Brain microvascular endothelial cell (primary cell): Measurements from ENCODE around the gene GJB1.
"Not testable (repeated sequence)": the region's sequence is repeated elsewhere in the genome, so short reads cannot be mapped to it uniquely, and the experiment has no call there.

Experiments
- DNase-seq: peaks from one replicate; pipeline ENCODE4 v3.0.0-alpha.2; 2020
- H3K27ac ChIP-seq: fragments of 250-450 bp; sonication (Bioruptor Pico); 2 replicates; pipeline ENCODE4 v1.5.1; 2020; ENCODE audit warnings: mild to moderate bottlenecking, moderate library complexity
- H3K27me3 ChIP-seq: fragments of 250-450 bp; sonication (Bioruptor Pico); replicated peaks from 2 replicates; pipeline ENCODE4 v1.5.1; 2020; ENCODE audit warnings: mild to moderate bottlenecking
- H3K36me3 ChIP-seq: fragments of 250-450 bp; sonication (Bioruptor Pico); replicated peaks from 2 replicates; pipeline ENCODE4 v1.5.1; 2020; ENCODE audit warnings: mild to moderate bottlenecking
- H3K4me3 ChIP-seq: 2 replicates; pipeline ENCODE4 v1.5.1; 2011; ENCODE audit warnings: low read depth, mild to moderate bottlenecking, control low read depth, low read length, moderate library complexity
- in situ Hi-C: cut with HindIII; loops from 2 replicates; pipeline ENCODE4 v1.10.0; 2017; ENCODE audit warnings: low sequenced_read_pairs, low pct_ligation_motif_present
- TF ChIP-seq, protein P1 (sequence below): IDR thresholded peaks from 2 replicates; pipeline ENCODE4 v1.5.1; 2011; ENCODE audit warnings: low read depth, mild to moderate bottlenecking, moderate library complexity, low read length, control low read depth, inconsistent platforms; ENCODE audit errors: missing control alignments

Gene GJB1

GRCh38 chrX:71222929-71223328 is at the start of gene GJB1:
GJB1 (plus strand) TSS chrX:71223224; CDS start chrX:71223708, 484 bp downstream.
- Histone ChIP-seq H3K27ac (no peak within 1 kb of the TSS), H3K4me3 (no peak within 1 kb of the TSS), H3K27me3 (no peaks in the 10 kb centered on the region), H3K36me3 (no peaks in the 10 kb centered on the region)
- no peak for DNase-seq
- TF ChIP-seq, protein P1, sequence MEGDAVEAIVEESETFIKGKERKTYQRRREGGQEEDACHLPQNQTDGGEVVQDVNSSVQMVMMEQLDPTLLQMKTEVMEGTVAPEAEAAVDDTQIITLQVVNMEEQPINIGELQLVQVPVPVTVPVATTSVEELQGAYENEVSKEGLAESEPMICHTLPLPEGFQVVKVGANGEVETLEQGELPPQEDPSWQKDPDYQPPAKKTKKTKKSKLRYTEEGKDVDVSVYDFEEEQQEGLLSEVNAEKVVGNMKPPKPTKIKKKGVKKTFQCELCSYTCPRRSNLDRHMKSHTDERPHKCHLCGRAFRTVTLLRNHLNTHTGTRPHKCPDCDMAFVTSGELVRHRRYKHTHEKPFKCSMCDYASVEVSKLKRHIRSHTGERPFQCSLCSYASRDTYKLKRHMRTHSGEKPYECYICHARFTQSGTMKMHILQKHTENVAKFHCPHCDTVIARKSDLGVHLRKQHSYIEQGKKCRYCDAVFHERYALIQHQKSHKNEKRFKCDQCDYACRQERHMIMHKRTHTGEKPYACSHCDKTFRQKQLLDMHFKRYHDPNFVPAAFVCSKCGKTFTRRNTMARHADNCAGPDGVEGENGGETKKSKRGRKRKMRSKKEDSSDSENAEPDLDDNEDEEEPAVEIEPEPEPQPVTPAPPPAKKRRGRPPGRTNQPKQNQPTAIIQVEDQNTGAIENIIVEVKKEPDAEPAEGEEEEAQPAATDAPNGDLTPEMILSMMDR = no peak
- in situ Hi-C loops = no loop called here

GRCh38 chrX:71173440-71173839 is 49.6 kb upstream of the GJB1 start:
- in situ Hi-C loops = no loop called here
- no peak overlapping the region for H3K4me3 ChIP-seq
- no peaks in the 10 kb centered on the region for H3K27me3 ChIP-seq
- TF ChIP-seq, protein P1 = no peak
- DNase-seq = no peak
- no peaks in the 10 kb centered on the region for H3K36me3 ChIP-seq
- H3K27ac ChIP-seq = no peak overlapping the region

GRCh38 chrX:71174795-71175194 is 48.2 kb upstream of the GJB1 start:
- in situ Hi-C loops = no loop called here
- no peak overlapping the region for H3K4me3 ChIP-seq
- no peaks in the 10 kb centered on the region for H3K27me3 ChIP-seq
- H3K36me3 ChIP-seq = no peaks in the 10 kb centered on the region
- H3K27ac ChIP-seq = no peak overlapping the region
- TF ChIP-seq, protein P1 = no peak
- DNase-seq = no peak

DNA sequence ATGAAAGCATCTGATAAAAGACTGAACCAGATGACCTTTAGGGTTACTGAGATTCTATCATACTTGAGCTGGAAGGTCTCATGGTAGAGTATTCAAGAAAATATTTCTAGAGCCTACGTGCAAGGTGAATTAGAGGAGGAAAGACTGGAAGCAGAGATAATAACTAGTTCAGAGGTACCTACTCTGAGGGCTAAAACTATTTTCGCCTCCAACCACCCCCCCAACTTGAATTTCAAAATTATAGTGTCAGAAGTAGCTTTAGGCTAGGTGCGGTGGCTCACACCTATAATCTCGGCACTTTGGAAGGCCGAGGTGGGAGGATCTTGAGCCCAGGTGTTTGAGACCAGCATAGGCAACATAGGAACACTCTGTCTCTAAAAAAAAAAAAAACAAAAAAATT is 47.5 kb upstream of the GJB1 start:
- H3K27ac ChIP-seq = no peak overlapping the region
- TF ChIP-seq, protein P1 = no peak
- in situ Hi-C loops = no loop called here

GRCh38 chrX:71177327-71177726 is 45.7 kb upstream of the GJB1 start:
- H3K27ac ChIP-seq = no peak overlapping the region
- no peaks in the 10 kb centered on the region for H3K27me3 ChIP-seq
- no peak overlapping the region for H3K4me3 ChIP-seq
- TF ChIP-seq, protein P1 = no peak
- in situ Hi-C loops = no loop called here
- H3K36me3 ChIP-seq = no peaks in the 10 kb centered on the region
- DNase-seq = no peak

More for the DNA sequence above, 47.5 kb upstream of the GJB1 start:
- H3K4me3 ChIP-seq = no peak overlapping the region
- H3K27me3 ChIP-seq = no peaks in the 10 kb centered on the region
- no peak for DNase-seq
- no peaks in the 10 kb centered on the region for H3K36me3 ChIP-seq

DNA sequence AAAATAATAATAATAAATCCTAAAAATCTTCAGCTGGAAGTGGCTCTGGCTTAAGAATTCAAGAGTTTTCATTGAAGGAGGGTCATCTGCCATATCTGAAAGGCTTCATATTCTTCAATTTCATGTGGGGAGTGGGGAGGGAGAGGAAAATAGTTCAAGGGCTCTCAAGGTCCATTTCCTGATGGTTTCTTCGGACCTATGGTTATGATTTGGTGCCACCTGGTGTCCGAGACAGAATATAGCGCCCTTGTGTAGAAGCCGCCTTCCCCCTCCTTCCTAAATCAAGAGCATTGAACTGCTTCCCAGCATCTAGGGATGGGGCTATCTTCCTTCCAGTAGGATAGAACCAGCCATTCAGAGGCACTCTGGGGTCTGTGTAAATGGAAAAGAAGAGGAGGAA is 44.1 kb upstream of the GJB1 start:
- TF ChIP-seq, protein P1 = peak; percentile 80
- Histone ChIP-seq H3K27me3 (no peaks in the 10 kb centered on the region), H3K27ac (no peak overlapping the region), H3K36me3 (no peaks in the 10 kb centered on the region), H3K4me3 (no peak overlapping the region)
- in situ Hi-C loops = no loop called here
- peak; percentile 58 for DNase-seq

GRCh38 chrX:71180579-71181265 is 42.3 kb upstream of the GJB1 start:
- H3K27ac ChIP-seq, H3K27me3 ChIP-seq, in situ Hi-C loops, H3K36me3 ChIP-seq, H3K4me3 ChIP-seq, DNase-seq: not testable (repeated sequence)
